HepG2 (cell line): ENCODE data around the gene DSTN. TPM values are rescaled to one million over a fixed set of nuclear protein-coding genes. Genes with fewer than 3 reads are reported as not detected.

Experiments used
- ATAC-seq: fragments of 200-7000 bp; cut with Tn5 transposase; 3 replicates; pipeline ENCODE4 v1.9.1; 2020; ENCODE audit warnings: mild to moderate bottlenecking, moderate library complexity
- BruUV-seq: library from RNA; stranded (reverse); fragments of 400-500 nt; replicated peaks from 2 replicates; lab custom pipeline; 2021; lab: Mats Ljungman, UMichigan
- CTCF ChIA-PET: fragments of 300-600 bp; formaldehyde crosslinking; extraction: SDS; loops from one replicate; lab custom pipeline; 2021; ENCODE audit warnings: low total read pairs, inconsistent platforms, low intra/inter-chr PET ratio; lab: Yijun Ruan, JAX
- POLR2A ChIA-PET: fragments of 350-600 bp; sonication (Branson Sonifier 250); formaldehyde crosslinking; loops from one replicate; lab custom pipeline; 2020; ENCODE audit warnings: antibody characterized with exemption, inconsistent platforms; lab: Yijun Ruan, JAX
- DNase-seq: peaks from one replicate; pipeline ENCODE4 v3.0.0-alpha.2; 2015; ENCODE audit warnings: low spot score
- FAIRE-seq: peaks from 3 replicates; lab custom pipeline; 2011; peaks lifted over from hg19 to GRCh38; lab: Jason Lieb, UNC
- H2AFZ ChIP-seq: one replicate; pipeline ENCODE4 v1.6.1; 2011; ENCODE audit warnings: low read length, inconsistent platforms
- H3K27ac ChIP-seq: fragments of 300-600 bp; 3 replicates; pipeline ENCODE4 v1.8.0; 2011; ENCODE audit warnings: mixed run types, mild to moderate bottlenecking, mixed read lengths, low read length, inconsistent platforms; ENCODE audit not compliant: insufficient read depth; ENCODE audit errors: extremely low read length
- H3K27me3 ChIP-seq, 2 experiments: fragments of 200-600 bp in 1 of 2; 2 replicates in 1 of 2; 3 replicates in 1 of 2; pipeline versions ENCODE4 v1.6.0 to v1.8.0; 2011; ENCODE audit warnings: low read length in 2 of 2, mild to moderate bottlenecking in 2 of 2, moderate library complexity in 2 of 2, inconsistent platforms in 1 of 2; ENCODE audit not compliant: insufficient read depth in 2 of 2, control insufficient read depth in 1 of 2
- H3K36me3 ChIP-seq, 2 experiments: fragments of 200-600 bp in 1 of 2; replicated peaks in 1 of 2; 2 replicates in 1 of 2; 3 replicates in 1 of 2; pipeline versions ENCODE4 v1.5.1 to v1.8.0; 2011; ENCODE audit warnings: low read length in 2 of 2, inconsistent platforms in 1 of 2; ENCODE audit not compliant: insufficient read depth in 2 of 2, control insufficient read depth in 1 of 2
- H3K4me1 ChIP-seq: 2 replicates; pipeline ENCODE4 v1.5.1; 2012; ENCODE audit warnings: low read length, inconsistent platforms; ENCODE audit not compliant: insufficient read depth
- H3K4me2 ChIP-seq: 2 replicates; pipeline ENCODE4 v1.6.0; 2011; ENCODE audit warnings: low read depth, low read length, inconsistent platforms
- H3K4me3 ChIP-seq, 3 experiments: fragments of 200-600 bp in 1 of 3; sonication (generic), shearing (Covaris generic) in 1 of 3; replicated peaks in 1 of 3; 2 replicates each; pipeline ENCODE4 v1.5.1; 2011 to 2016; ENCODE audit warnings: low read length in 3 of 3, inconsistent platforms in 2 of 3, low read depth in 2 of 3, mild to moderate bottlenecking in 2 of 3, control low read depth in 1 of 3, mixed read lengths in 1 of 3; ENCODE audit not compliant: insufficient read depth in 1 of 3
- H3K79me2 ChIP-seq: one replicate; pipeline ENCODE4 v1.6.1; 2011; ENCODE audit warnings: low read length, inconsistent platforms; ENCODE audit not compliant: insufficient read depth
- H3K9ac ChIP-seq: 2 replicates; pipeline ENCODE4 v1.6.0; 2011; ENCODE audit warnings: mild to moderate bottlenecking, low read depth, low read length, inconsistent platforms; ENCODE audit not compliant: insufficient read depth
- H3K9me3 ChIP-seq: 2 replicates; pipeline ENCODE4 v1.5.1; 2012; ENCODE audit warnings: mild to moderate bottlenecking, low read length
- H4K20me1 ChIP-seq: 2 replicates; pipeline ENCODE4 v1.6.0; 2011; ENCODE audit warnings: inconsistent platforms, mild to moderate bottlenecking, low read length, moderate library complexity; ENCODE audit not compliant: insufficient read depth
- ARNTL ChIP-seq: sonication (generic); formaldehyde crosslinking; IDR thresholded peaks from 2 replicates; pipeline ENCODE4 v1.4.0; 2020; ENCODE audit warnings: mild to moderate bottlenecking, missing genetic modification reagents
- CTCF ChIP-seq: sonication (generic); formaldehyde crosslinking; IDR thresholded peaks from 2 replicates; pipeline ENCODE4 v1.5.0; 2020; ENCODE audit warnings: mild to moderate bottlenecking, missing genetic modification reagents, moderate library complexity
- ELF3 ChIP-seq: IDR thresholded peaks from 2 replicates; pipeline ENCODE4 v1.6.1; 2016; ENCODE audit warnings: missing genetic modification reagents, missing compliant biosample characterization
- GMEB1 ChIP-seq: sonication (generic); formaldehyde crosslinking; IDR thresholded peaks from 2 replicates; pipeline ENCODE4 v1.5.1; 2020; ENCODE audit warnings: missing genetic modification reagents, mild to moderate bottlenecking, borderline replicate concordance
- IKZF5 ChIP-seq: IDR thresholded peaks from 2 replicates; pipeline ENCODE4 v1.6.1; 2018; ENCODE audit warnings: missing genetic modification reagents, mild to moderate bottlenecking, missing compliant biosample characterization
- MYC ChIP-seq: sonication (generic); formaldehyde crosslinking; IDR thresholded peaks from 2 replicates; pipeline ENCODE4 v1.9.0; 2021; ENCODE audit warnings: missing genetic modification reagents, borderline replicate concordance
- NFKBIZ ChIP-seq: IDR thresholded peaks from 2 replicates; pipeline ENCODE4 v1.6.1; 2018; ENCODE audit warnings: missing genetic modification reagents, missing compliant biosample characterization
- RBFOX2 ChIP-seq: fragments of 200-400 bp; formaldehyde crosslinking; IDR thresholded peaks from 2 replicates; pipeline ENCODE4 v1.6.1; 2017; ENCODE audit warnings: low read depth, mild to moderate bottlenecking, low read length
- THAP8 ChIP-seq: sonication (generic); formaldehyde crosslinking; IDR thresholded peaks from 2 replicates; pipeline ENCODE4 v1.5.1; 2020; ENCODE audit warnings: missing genetic modification reagents, mild to moderate bottlenecking, borderline replicate concordance
- U2AF2 ChIP-seq: fragments of 200-400 bp; formaldehyde crosslinking; IDR thresholded peaks from 2 replicates; pipeline ENCODE4 v1.6.1; 2017; ENCODE audit warnings: low read depth, mild to moderate bottlenecking, low read length
- WIZ ChIP-seq: sonication (generic); formaldehyde crosslinking; IDR thresholded peaks from 2 replicates; pipeline ENCODE4 v1.5.1; 2020; ENCODE audit warnings: mild to moderate bottlenecking, missing genetic modification reagents
- ZBTB44 ChIP-seq: sonication (generic); formaldehyde crosslinking; IDR thresholded peaks from 2 replicates; pipeline ENCODE4 v1.4.0; 2020; ENCODE audit warnings: missing genetic modification reagents
- ZMYM3 ChIP-seq: sonication (generic); formaldehyde crosslinking; IDR thresholded peaks from 2 replicates; pipeline ENCODE4 v1.5.1; 2020; ENCODE audit warnings: mild to moderate bottlenecking, missing genetic modification reagents
- ZNF263 ChIP-seq: sonication (generic); formaldehyde crosslinking; IDR thresholded peaks from 2 replicates; pipeline ENCODE4 v1.4.0; 2020; ENCODE audit warnings: missing genetic modification reagents
- ZNF512 ChIP-seq: sonication (generic); formaldehyde crosslinking; IDR thresholded peaks from 2 replicates; pipeline ENCODE4 v1.4.0; 2020; ENCODE audit warnings: mild to moderate bottlenecking, missing genetic modification reagents
- in situ Hi-C: cut with HindIII; loops from 2 replicates; pipeline ENCODE4 v1.10.0; 2017; ENCODE audit warnings: low pct_unique_long_range_greater_than_20kb; ENCODE audit not compliant: extremely low pct_ligation_motif_present
- intact Hi-C: fragments of 100-400 bp; cut with micrococcal nuclease; formaldehyde crosslinking; loops from one replicate; pipeline ENCODE4 v1.10.0; 2022; ENCODE audit not compliant: unreplicated experiment
- polyA plus RNA-seq, 8 experiments: library from polyadenylated mRNA; depleted of rRNA in 3 of 8; stranded (reverse) in 7 of 8; unstranded in 1 of 8; fragments of >200 nt; fragmentation: Illumina TruSeq in 4 of 8; extraction: Trizol in 4 of 8; gene quantifications; 2 replicates each; pipeline versions ENCODE4 v1.2.1 to v1.2.3, GENCODE V29; 2011 to 2016; ENCODE audit warnings: low read depth in 4 of 8, missing spikeins in 1 of 8, mixed read lengths in 1 of 8; ENCODE audit not compliant: insufficient read depth in 1 of 8
- total RNA-seq, 5 experiments: library from RNA; depleted of rRNA; stranded (reverse); fragments of >200 nt; fragmentation: Illumina TruSeq; extraction: Trizol; gene quantifications; 2 replicates each; pipeline ENCODE4 v1.2.3, GENCODE V29; 2016; ENCODE audit warnings: low read depth in 1 of 5

The DSTN gene
- total and polyA plus RNA-seq, 2 of the 13 experiments (the other 11 are each of a cell fraction or from before 2014, with no cell fraction given), result 27.6 to 106 TPM

GRCh38 chr20:17593902-17594301, 24.0 kb downstream of the DSTN start (continued):
- TF ChIP-seq NFKBIZ (CRISPR knock-in tag) (no peak), ZNF263 (no peak), IKZF5 (CRISPR knock-in tag) (no peak), RBFOX2 (no peak)

GRCh38 chr20:17594443-17594842, 24.6 kb downstream of the DSTN start:
- Histone ChIP-seq H3K36me3 (no peaks in the 10 kb centered on the region), H3K9ac (no peak overlapping the region), H3K27me3 (no peaks in the 10 kb centered on the region), H3K4me2 (no peak overlapping the region), H3K4me1 (no peaks in the 10 kb centered on the region), H3K4me3 (no peak overlapping the region), H3K79me2 (peaks cover 51% of the 10 kb centered on the region), H3K27ac (no peak overlapping the region), H4K20me1 (no peaks in the 10 kb centered on the region), H2AFZ (no peak overlapping the region), H3K9me3 (peaks cover 7% of the 10 kb centered on the region; the same call in 1 of the 2 replicates)
- DNase-seq (no peak), ATAC-seq (no peak), FAIRE-seq (no peak)
- ChIA-PET CTCF (no interaction called here), POLR2A (interaction anchor here (1.0 kb wide), 1 partner anchor 14 kb away, joined by 3 read pairs; no protein-coding TSS in a partner anchor)
- intact Hi-C loops, result no loop called here
- no TSS peak for BruUV-seq
- in situ Hi-C loops, result no loop called here
- TF ChIP-seq ARNTL (CRISPR knock-in tag) (no peak), THAP8 (CRISPR knock-in tag) (no peak), ZBTB44 (CRISPR knock-in tag) (no peak), MYC (no peak), ZMYM3 (CRISPR knock-in tag) (no peak), CTCF (CRISPR knock-in tag) (no peak), ZNF263 (no peak), WIZ (CRISPR knock-in tag) (no peak), ZNF512 (CRISPR knock-in tag) (no peak), U2AF2 (no peak), GMEB1 (CRISPR knock-in tag) (no peak), ELF3 (CRISPR knock-in tag) (no peak)
